ENCODE results near the gene CCNA2. TPM values are rescaled to one million over a fixed set of nuclear protein-coding genes. Genes with fewer than 3 reads are reported as not detected.

CCNA2 gene
- total RNA-seq, 1 donor from 2014 or later = 5.5 TPM

DNA sequence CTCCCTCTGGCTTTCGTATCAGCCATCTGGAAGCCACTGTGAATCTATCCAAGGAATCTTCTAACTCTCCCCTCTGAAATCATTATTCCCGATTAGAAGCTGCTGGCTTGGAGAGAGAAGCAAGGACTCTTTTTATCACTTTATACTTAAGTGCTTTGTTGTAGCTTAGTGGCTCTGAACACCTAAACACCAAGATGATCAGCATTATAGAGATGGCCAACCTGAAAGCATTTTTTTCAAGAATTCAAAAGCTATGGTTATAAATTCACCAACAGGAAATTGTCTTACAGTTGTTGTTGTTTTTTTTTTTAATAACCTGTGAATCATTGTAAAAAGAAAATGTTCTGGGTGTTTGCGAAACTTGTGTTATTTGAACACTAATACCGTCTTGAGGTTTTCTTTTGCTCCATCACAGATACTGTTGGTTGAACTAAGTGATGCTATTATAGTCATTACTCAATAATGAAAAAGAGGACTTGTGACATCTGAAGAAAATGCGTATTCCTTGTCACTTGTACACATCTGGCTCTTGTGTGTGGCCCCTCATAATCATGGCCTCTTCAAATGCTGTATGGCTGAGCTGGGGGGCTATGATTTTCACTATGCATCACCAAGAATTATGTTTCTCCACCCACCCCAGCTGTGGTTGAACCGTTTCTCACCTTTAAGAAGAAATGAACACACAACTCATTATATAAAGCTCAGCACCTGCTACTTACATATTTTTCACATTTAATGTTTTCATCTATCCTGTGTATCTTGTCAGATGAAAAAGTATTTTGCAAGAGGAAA is 46.9 kb downstream of the CCNA2 start:
- DNase-seq (ENCODE audit: low spot score) = no peak

DNA sequence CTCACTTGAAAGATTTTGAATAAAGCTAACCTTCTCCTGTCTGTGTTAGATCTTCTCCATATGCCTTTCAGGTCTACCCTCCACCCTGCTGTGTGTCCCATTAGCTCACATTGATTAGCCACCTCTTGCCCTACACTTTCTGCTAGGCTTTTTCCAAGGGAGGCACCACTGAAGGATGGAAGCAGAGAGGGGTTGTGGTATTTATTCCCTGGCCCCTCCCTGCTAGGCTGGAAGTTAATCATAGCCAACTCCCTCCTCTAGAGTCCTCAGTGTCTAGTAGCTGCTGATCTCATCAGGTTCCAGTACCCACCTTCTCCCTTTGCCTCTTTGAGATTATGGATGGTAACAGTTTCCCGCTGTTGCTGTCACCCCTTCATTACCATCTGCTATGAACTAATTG is 49.8 kb downstream of the CCNA2 start:
- DNase-seq (ENCODE audit: low spot score) = no peak

DNA sequence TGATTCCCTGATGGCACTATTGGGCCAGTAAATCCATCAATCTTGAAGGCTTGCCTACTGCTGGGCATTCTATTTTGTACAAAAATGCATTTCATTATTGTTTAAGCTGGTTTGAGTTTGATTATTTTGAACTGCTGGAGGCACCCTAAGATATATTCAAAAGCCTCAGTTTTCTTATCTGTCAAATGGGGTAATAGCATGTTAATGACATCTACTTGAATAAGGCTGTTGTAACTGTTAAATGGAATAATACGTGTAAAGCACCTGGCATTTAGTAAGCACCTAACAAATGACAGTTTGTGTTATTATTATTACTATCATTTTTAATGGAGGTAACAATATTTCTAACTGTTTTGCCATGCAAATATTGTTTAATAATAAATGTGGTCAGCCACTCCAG is 51.8 kb downstream of the CCNA2 start:
- no peak for DNase-seq (ENCODE audit: low spot score)

DNA sequence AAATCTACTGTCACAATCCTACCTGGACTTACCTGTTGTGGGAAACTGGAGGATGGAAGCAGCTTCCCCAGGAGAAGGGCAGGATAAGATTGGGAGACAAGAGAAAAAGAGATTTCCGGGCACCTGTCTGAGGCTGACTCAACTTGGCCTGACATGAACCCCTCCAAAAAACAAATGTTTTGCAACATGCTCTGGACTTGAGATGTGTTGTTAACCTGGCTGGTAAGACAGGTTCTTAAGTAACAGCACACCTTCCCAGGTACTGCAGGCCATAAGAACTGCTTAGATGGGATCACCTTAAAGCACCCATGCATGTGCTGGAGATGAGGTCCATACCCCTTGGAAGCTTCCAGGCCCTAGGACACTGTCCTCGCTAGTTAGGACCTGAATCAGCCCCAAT is 54.3 kb downstream of the CCNA2 start:
- no peak for DNase-seq (ENCODE audit: low spot score)

DNA sequence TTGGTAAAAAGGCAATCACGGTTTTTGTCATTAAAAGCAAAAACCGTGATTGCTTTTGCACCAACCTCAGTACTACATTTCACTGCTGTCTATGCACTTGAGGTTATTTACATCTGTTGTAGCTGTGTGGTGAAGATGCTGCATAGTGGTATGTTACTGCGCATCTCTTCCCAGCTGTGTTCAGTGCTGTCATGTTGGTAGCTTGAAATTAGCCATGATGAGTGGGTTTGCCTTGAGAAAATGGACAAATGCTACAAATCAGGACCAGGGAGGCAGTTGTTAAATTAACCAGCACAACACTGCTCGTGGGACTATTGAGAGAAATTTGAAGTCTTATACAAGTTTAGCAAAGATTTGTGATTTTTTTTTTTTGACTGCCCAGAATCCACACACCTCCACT is 56.5 kb downstream of the CCNA2 start:
- no peak for DNase-seq (ENCODE audit: low spot score)

Other genes with a start within 250 kb of the CCNA2 start
- gene ANXA5, start 126.9 kb downstream of the CCNA2 start, total RNA-seq (ENCODE audit: insufficient read depth, low replicate concordance) = 490 TPM
- 2.2 TPM for gene SMIM43, start 58.7 kb downstream of the CCNA2 start, total RNA-seq (ENCODE audit: insufficient read depth, low replicate concordance)
- gene EXOSC9, start 22.6 kb downstream of the CCNA2 start, total RNA-seq (ENCODE audit: insufficient read depth, low replicate concordance) = 14.2 TPM
- 25.0 TPM for gene BBS7, start 46.6 kb upstream of the CCNA2 start, total RNA-seq (ENCODE audit: insufficient read depth, low replicate concordance)
- gene TRPC3, start 128.2 kb upstream of the CCNA2 start, total RNA-seq (ENCODE audit: insufficient read depth, low replicate concordance) = 8.7 TPM

All from umbilical cord (tissue), 2 donors.